Upper lobe of left lung (tissue), 6 donors: ENCODE data around the gene TMEM232. TPM values are rescaled to one million over a fixed set of nuclear protein-coding genes. Genes with fewer than 3 reads are reported as not detected.
A peak's percentile ranks its signal among the peaks of the same experiment; 100 is the strongest.
"Not testable (repeated sequence)": the region's sequence is repeated elsewhere in the genome, so short reads cannot be mapped to it uniquely, and the experiment has no call there.

Source experiments
- ATAC-seq, 2 donors: fragments of 200-7000 bp; cut with Tn5 transposase; one replicate each; pipeline ENCODE4 v1.9.1; 2022; ENCODE audit warnings: mild to moderate bottlenecking in 2 of 2, moderate library complexity in 2 of 2; ENCODE audit not compliant: low FRiP score in 2 of 2
- DNase-seq, 2 donors: peaks; one replicate each; pipeline ENCODE4 v3.0.0-alpha.2; 2019 to 2020
- H3K27ac ChIP-seq, 4 donors: fragments of 200-600 bp; sonication (generic); one replicate each; pipeline ENCODE4 v1.5.1; 2016 to 2019
- H3K27me3 ChIP-seq, 4 donors: fragments of 200-600 bp; sonication (generic); one replicate each; pipeline ENCODE4 v1.5.1; 2017 to 2019
- H3K36me3 ChIP-seq, 4 donors: fragments of 200-600 bp; sonication (generic); one replicate each; pipeline ENCODE4 v1.5.1; 2016 to 2019
- H3K4me1 ChIP-seq, 4 donors: fragments of 200-600 bp; sonication (generic); one replicate each; pipeline ENCODE4 v1.5.1; 2018 to 2019
- H3K4me3 ChIP-seq, 4 donors: fragments of 200-600 bp; sonication (generic); one replicate each; pipeline ENCODE4 v1.5.1; 2017 to 2019; ENCODE audit warnings: mild to moderate bottlenecking in 2 of 4, moderate library complexity in 1 of 4
- H3K9me3 ChIP-seq, 4 donors: fragments of 200-600 bp; sonication (generic); one replicate each; pipeline ENCODE4 v1.5.1; 2018 to 2019
- EP300 ChIP-seq, 4 donors: sonication (generic); formaldehyde crosslinking; IDR thresholded peaks; one replicate each; pipeline ENCODE4 v1.5.1; 2017; ENCODE audit warnings: antibody characterized with exemption in 4 of 4, control low read depth in 2 of 4
- POLR2A ChIP-seq, 4 donors: fragments of 450-650 bp; IDR thresholded peaks; one replicate each; pipeline ENCODE4 v1.5.1; 2016 to 2017; ENCODE audit warnings: antibody characterized with exemption in 4 of 4, mild to moderate bottlenecking in 2 of 4
- POLR2AphosphoS5 ChIP-seq, 2 donors: sonication (generic); formaldehyde crosslinking; IDR thresholded peaks; one replicate each; pipeline ENCODE4 v1.5.1; 2017; ENCODE audit warnings: antibody characterized with exemption in 2 of 2
- WGBS, 2 donors: methylation state at CpG; one replicate each; pipeline ENCODE4 v1.1.5; 2017 to 2018; 5-methylcytosine and 5-hydroxymethylcytosine counted together
- total RNA-seq, 6 donors: library from RNA; depleted of rRNA in 4 of 6; stranded (reverse); fragments of >200 nt in 4 of 6; gene quantifications; one replicate each; pipeline versions ENCODE4 v1.1.0 to v1.2.1, GENCODE V29; 2016 to 2021
- TF ChIP-seq, protein P1 (sequence below), 6 experiments: fragments of 450-650 bp in 4 of 6; fragments of 200-600 bp in 2 of 6; sonication (generic) in 2 of 6; IDR thresholded peaks; one replicate each; pipeline ENCODE4 v1.5.1; 2016 to 2019; ENCODE audit warnings: antibody characterized with exemption in 6 of 6
- donor health status: DM: no; HTN: no; CAD: no; lungs with moderate emphysema.
- donor health status: DM: no; HTN: yes; CAD: no; lungs with severe emphysema.

TMEM232 gene
- total RNA-seq, 6 donors from 2014 or later: 1.5 to 36.9 (median 7.8) TPM

- H3K4me1 ChIP-seq: peaks cover 0 to 4% (median 2%) of the 10 kb centered on the region in 4 donors
- H3K27ac ChIP-seq: no peak overlapping the region
- 83 to 94% methylated on average over 2 of the region's 2 CpGs for WGBS, 2 donors
- no peak for DNase-seq
- no peaks in the 10 kb centered on the region for H3K27me3 ChIP-seq
- ATAC-seq: no peak
- no peaks in the 10 kb centered on the region for H3K9me3 ChIP-seq
- TF ChIP-seq POLR2A (IDR thresholded peaks at IDR 0.05): no peak
- TF ChIP-seq EP300 (IDR thresholded peaks at IDR 0.05): no peak
- TF ChIP-seq, protein P1, sequence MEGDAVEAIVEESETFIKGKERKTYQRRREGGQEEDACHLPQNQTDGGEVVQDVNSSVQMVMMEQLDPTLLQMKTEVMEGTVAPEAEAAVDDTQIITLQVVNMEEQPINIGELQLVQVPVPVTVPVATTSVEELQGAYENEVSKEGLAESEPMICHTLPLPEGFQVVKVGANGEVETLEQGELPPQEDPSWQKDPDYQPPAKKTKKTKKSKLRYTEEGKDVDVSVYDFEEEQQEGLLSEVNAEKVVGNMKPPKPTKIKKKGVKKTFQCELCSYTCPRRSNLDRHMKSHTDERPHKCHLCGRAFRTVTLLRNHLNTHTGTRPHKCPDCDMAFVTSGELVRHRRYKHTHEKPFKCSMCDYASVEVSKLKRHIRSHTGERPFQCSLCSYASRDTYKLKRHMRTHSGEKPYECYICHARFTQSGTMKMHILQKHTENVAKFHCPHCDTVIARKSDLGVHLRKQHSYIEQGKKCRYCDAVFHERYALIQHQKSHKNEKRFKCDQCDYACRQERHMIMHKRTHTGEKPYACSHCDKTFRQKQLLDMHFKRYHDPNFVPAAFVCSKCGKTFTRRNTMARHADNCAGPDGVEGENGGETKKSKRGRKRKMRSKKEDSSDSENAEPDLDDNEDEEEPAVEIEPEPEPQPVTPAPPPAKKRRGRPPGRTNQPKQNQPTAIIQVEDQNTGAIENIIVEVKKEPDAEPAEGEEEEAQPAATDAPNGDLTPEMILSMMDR (IDR thresholded peaks at IDR 0.05): no peak
- no peak for TF ChIP-seq POLR2AphosphoS5 (IDR thresholded peaks at IDR 0.05)
- no peak overlapping the region for H3K4me3 ChIP-seq
- no peaks in the 10 kb centered on the region for H3K36me3 ChIP-seq
These were observed 7.6 kb upstream of the TMEM232 start for GRCh38 chr5:110734101-110734500.

GRCh38 chr5:110731499-110731898 is 5.0 kb upstream of the TMEM232 start:
- H3K4me1 ChIP-seq, H3K9me3 ChIP-seq, H3K4me3 ChIP-seq, DNase-seq, ATAC-seq, H3K27ac ChIP-seq, H3K27me3 ChIP-seq, H3K36me3 ChIP-seq: not testable (repeated sequence)
- 83 to 90% methylated on average over 1 to 2 of the region's 2 CpGs for WGBS, 2 donors

DNA sequence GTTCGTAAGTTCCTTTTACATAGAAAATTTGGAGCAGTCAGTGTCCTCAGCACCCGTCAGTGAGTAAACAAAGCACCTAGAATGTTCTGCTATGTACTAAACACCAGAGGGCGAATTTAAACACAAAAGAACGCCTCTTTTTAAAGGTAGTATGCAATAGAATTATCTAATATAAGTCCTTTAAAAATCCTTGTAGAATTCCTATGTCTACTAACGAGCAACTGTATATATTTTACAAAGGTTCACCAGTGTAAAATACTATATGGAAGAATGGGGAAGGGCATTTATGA is 499 bp upstream of the TMEM232 start:
- H3K4me1 ChIP-seq: no peaks in the 10 kb centered on the region
- peak overlapping the region in 3 of 4 donors; percentile 42 to 47 (median 46) for H3K4me3 ChIP-seq
- no peaks in the 10 kb centered on the region for H3K9me3 ChIP-seq
- WGBS, 2 donors: 45 to 72% methylated on average over 5 of the region's 5 CpGs
- no peak overlapping the region for H3K27ac ChIP-seq
- ATAC-seq: peak in 1 of 2 donors; percentile 45
- H3K36me3 ChIP-seq: no peaks in the 10 kb centered on the region
- TF ChIP-seq, protein P1 (IDR thresholded peaks at IDR 0.05): peak in 1 of 6 experiments; percentile 18
- TF ChIP-seq POLR2A (IDR thresholded peaks at IDR 0.05): no peak
- H3K27me3 ChIP-seq: no peaks in the 10 kb centered on the region
- DNase-seq: no peak

GRCh38 chr5:110718311-110718710 is 8.2 kb downstream of the TMEM232 start:
- DNase-seq: no peak
- Histone ChIP-seq H3K27me3 (no peaks in the 10 kb centered on the region), H3K4me3 (no peak overlapping the region), H3K36me3 (no peaks in the 10 kb centered on the region), H3K9me3 (no peaks in the 10 kb centered on the region), H3K27ac (no peak overlapping the region), H3K4me1 (no peaks in the 10 kb centered on the region)
- TF ChIP-seq POLR2A (IDR thresholded peaks at IDR 0.05): no peak
- TF ChIP-seq POLR2AphosphoS5 (IDR thresholded peaks at IDR 0.05): no peak
- ATAC-seq: no peak
- 66 to 69% methylated on average over 2 of the region's 2 CpGs for WGBS, 2 donors

DNA sequence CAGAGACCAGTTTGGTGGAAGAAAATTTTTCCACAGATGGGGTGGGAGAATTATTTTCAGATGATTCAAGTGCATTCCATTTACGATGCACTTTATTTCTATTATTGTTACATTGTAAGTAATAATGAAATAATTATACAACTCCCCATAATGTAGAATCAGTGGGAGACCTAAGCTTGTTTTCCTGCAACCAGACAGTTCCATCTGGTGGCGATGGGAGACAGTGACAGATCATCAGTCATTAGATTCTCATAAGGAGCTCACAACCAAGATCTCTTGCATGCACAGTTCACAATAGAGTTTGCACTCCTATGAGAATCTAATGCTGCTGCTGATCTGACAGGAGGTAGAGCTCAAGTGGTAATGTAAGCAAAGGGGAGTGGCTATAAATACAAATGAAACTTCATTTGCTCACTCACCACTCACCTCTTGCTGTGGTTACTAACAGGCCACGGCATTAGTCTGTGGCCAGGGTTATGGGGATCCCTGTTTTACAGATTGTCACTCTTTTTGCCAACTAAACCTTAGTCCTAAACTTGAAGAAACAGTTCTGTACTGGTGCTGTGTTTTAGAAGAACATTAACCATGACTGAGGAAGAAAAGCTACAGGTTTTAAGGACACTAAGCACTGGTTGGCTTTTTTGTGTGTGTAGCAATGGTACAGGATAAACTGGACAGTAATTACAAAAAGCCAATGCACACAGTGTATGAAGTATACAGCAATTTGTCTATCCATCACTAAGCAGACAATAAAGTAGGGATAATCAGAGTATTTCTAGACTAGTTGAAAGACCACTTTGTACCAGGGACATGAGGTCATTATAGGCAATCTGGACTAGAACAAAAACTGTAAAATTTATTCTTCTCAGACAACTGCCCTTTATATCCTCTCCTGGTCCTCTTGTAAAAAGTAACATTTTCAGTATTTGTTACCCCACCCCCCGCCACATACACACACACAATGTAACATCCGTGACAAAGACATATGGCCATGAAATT is 9.9 kb downstream of the TMEM232 start:
- no peaks in the 10 kb centered on the region for H3K27me3 ChIP-seq
- ATAC-seq (no peak), DNase-seq (no peak)
- H3K9me3 ChIP-seq: no peaks in the 10 kb centered on the region
- 82 to 90% methylated on average over 5 of the region's 5 CpGs for WGBS, 2 donors
- H3K4me3 ChIP-seq: no peak overlapping the region
- no peaks in the 10 kb centered on the region for H3K4me1 ChIP-seq
- H3K36me3 ChIP-seq: no peaks in the 10 kb centered on the region
- H3K27ac ChIP-seq: no peak overlapping the region
- no peak for TF ChIP-seq POLR2AphosphoS5 (IDR thresholded peaks at IDR 0.05)

GRCh38 chr5:110707260-110707844 is 19.1 kb downstream of the TMEM232 start:
- DNase-seq: no peak
- Histone ChIP-seq H3K27me3 (no peaks in the 10 kb centered on the region), H3K4me3 (no peak overlapping the region), H3K36me3 (no peaks in the 10 kb centered on the region), H3K4me1 (peaks cover 0 to 6% (median 0%) of the 10 kb centered on the region in 4 donors), H3K27ac (no peak overlapping the region), H3K9me3 (no peaks in the 10 kb centered on the region)
- TF ChIP-seq, protein P1 (IDR thresholded peaks at IDR 0.05): no peak
- TF ChIP-seq EP300 (IDR thresholded peaks at IDR 0.05): no peak
- TF ChIP-seq POLR2A (IDR thresholded peaks at IDR 0.05): no peak
- no peak for TF ChIP-seq POLR2AphosphoS5 (IDR thresholded peaks at IDR 0.05)
- WGBS, 2 donors: 69 to 70% methylated on average over 3 of the region's 3 CpGs
- ATAC-seq: no peak
